Vagina (tissue), 2 donors: ENCODE data around the gene CEP128.

ENCODE experiments used
- CTCF ChIP-seq, 3 experiments: fragments of 450-650 bp in 2 of 3; fragments of 200-600 bp in 1 of 3; sonication (generic) in 1 of 3; IDR thresholded peaks; one replicate each; pipeline ENCODE4 v1.5.1; 2017 to 2019; ENCODE audit warnings: antibody characterized with exemption in 3 of 3, mild to moderate bottlenecking in 2 of 3, moderate library complexity in 2 of 3
- POLR2A ChIP-seq, 2 donors: fragments of 450-650 bp; IDR thresholded peaks; one replicate each; pipeline ENCODE4 v1.6.1; 2017; ENCODE audit warnings: antibody characterized with exemption in 2 of 2, mild to moderate bottlenecking in 2 of 2, moderate library complexity in 2 of 2

DNA sequence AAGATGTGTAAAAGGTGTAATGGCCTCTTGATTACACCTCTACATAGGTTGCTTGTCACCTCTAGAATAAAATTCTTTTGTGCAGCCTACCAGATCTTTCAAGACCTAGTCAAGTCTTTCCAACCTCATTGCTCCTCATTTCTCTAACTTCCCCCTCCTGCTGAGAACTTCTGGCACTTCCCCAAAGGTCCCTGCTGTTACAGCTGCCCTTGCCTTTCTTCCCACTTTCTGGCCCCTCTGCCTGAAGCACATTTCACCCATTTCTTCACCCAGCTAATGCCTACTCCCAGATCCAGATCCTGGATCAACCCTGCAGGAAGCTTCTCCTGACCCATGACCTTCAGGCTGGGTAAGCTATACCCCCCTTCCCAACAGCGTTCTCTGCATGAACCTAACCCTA, 15.4 kb upstream of the CEP128 start:
- no peak for TF ChIP-seq CTCF (IDR thresholded peaks at IDR 0.05)
- no peak for TF ChIP-seq POLR2A (IDR thresholded peaks at IDR 0.05)
